ENCODE measurements around the gene HSF4. TPM values are rescaled to one million over a fixed set of nuclear protein-coding genes. Genes with fewer than 3 reads are reported as not detected.
A peak's percentile ranks its signal among the peaks of the same experiment; 100 is the strongest.

The HSF4 gene
- total RNA-seq, 1 donor from 2014 or later: 19.0 TPM

DNA sequence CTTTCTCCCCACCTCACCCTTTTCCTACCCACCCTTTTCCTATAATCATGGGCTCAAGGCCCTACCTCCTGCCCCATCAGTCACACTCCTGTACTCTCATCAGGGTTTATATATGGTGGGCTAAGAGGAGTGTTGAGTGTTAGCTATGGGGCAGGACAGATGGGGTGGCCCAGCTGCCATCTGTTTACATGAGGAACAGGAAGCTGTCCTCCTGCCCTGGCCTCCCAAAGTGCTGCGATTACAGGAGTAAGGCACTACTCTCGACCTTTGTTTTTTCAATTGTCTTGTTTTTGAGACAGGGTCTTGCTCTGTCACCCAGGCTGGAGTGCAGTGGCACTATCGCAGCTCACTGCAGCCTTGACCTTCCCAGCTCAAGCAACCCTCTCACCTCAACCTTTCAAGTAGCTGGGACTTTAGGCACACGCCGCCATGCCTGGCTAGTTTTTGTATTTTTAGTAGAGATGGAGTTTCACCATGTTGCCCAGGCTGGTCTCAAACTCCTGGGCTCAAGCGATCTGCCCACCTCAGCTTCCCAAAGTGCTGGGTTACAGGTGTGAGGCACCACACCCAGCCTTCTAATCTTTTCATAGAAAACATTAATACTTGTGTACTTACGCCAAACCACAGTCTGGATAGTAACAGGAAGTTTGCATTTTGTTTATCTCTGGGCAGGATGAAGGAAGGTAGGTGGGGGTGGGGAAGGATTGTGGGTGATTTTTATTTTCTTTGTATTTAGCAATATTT lies 6.5 kb upstream of the HSF4 start:
- Mint-ChIP-seq H3K9me3 (ENCODE audit: low read depth) (no peaks in the 10 kb centered on the region), H3K27me3 (ENCODE audit: low read depth) (peaks cover 14% of the 10 kb centered on the region), H3K4me1 (ENCODE audit: low read depth) (peaks cover 21% of the 10 kb centered on the region), H3K36me3 (ENCODE audit: low read depth) (no peaks in the 10 kb centered on the region), H3K27ac (ENCODE audit: unreplicated experiment) (no peak overlapping the region), H3K4me3 (ENCODE audit: unreplicated experiment) (peak overlapping the region; percentile 58)
- DNase-seq (ENCODE audit: low spot score): no peak
- TF ChIP-seq, protein P1, sequence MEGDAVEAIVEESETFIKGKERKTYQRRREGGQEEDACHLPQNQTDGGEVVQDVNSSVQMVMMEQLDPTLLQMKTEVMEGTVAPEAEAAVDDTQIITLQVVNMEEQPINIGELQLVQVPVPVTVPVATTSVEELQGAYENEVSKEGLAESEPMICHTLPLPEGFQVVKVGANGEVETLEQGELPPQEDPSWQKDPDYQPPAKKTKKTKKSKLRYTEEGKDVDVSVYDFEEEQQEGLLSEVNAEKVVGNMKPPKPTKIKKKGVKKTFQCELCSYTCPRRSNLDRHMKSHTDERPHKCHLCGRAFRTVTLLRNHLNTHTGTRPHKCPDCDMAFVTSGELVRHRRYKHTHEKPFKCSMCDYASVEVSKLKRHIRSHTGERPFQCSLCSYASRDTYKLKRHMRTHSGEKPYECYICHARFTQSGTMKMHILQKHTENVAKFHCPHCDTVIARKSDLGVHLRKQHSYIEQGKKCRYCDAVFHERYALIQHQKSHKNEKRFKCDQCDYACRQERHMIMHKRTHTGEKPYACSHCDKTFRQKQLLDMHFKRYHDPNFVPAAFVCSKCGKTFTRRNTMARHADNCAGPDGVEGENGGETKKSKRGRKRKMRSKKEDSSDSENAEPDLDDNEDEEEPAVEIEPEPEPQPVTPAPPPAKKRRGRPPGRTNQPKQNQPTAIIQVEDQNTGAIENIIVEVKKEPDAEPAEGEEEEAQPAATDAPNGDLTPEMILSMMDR (IDR thresholded peaks at IDR 0.05): no peak

DNA sequence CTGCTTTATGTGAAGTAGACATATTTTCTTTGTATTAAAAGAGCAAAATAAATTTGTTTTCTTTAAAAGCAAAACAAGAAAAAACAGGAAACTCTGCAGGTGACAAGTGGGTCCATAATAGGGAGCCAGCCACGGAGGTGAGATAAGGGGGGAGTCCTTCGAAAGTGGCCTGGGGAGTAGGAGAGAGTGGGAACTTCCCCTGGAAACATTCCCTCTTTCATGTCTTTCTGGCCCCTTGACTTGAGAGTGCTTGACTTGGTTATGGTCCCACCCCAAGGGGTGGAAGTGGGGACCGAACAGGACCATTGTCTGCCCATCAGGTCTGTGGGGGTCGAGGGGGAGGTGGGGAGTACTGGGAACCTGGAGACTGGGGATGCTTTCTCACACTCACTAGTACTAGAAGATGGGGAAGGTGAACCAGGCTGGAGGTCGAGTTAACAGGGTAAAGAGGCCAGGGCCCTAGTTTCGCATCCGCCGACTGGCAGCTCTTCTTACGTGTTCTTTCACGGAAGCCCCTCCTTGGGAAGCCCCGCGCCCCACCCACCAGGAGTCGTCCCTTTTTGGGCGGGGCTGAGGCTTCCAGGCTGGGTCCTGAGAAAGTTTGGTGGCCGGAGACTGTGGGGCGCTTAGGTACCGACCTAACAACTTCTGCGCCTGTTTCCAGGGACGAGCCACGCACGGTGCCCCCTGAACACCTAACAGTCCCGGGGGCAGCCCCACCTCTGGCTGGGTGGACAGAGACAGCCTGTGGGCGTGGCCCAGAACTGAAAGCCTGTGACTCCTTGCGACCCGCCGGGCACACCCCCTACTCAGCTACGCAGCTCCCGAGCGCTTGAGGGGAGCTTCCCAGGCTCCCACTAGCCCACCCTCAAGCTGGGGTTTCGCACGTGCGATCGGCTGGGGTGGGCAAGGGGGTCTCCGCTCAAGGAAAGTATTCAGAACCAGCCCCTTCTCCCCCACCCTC lies 5.6 kb upstream of the HSF4 start:
- Mint-ChIP-seq H3K27ac (ENCODE audit: unreplicated experiment) (no peak overlapping the region), H3K4me3 (ENCODE audit: unreplicated experiment) (peak overlapping the region; percentile 86), H3K36me3 (ENCODE audit: low read depth) (no peaks in the 10 kb centered on the region), H3K27me3 (ENCODE audit: low read depth) (peaks cover 14% of the 10 kb centered on the region), H3K9me3 (ENCODE audit: low read depth) (no peaks in the 10 kb centered on the region), H3K4me1 (ENCODE audit: low read depth) (peaks cover 24% of the 10 kb centered on the region)
- TF ChIP-seq, protein P1 (IDR thresholded peaks at IDR 0.05): no peak
- DNase-seq (ENCODE audit: low spot score): no peak

DNA sequence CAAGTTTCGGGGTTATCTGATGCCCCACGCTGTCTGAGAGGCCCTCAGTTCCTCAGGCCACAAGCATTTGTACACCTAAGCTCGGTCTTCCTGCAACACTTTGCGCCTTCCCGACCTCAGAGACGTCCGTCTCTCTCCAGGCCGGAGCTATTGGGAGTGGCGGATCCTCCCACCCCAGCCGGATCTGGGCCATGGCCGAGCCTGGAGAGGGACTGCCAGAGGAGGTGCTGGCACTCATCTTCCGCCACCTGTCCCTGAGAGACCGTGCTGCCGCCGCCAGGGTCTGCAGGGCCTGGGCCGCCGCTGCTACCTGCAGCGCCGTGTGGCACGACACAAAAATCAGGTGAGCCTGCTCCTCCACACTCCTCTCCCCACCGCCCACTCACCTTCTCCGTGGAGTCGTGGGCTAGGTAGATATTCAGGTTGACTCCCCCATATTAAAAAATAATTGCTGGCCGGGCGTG lies 2.9 kb upstream of the HSF4 start:
- Mint-ChIP-seq H3K4me1 (ENCODE audit: low read depth) (peaks cover 31% of the 10 kb centered on the region), H3K27ac (ENCODE audit: unreplicated experiment) (no peak overlapping the region), H3K27me3 (ENCODE audit: low read depth) (peaks cover 14% of the 10 kb centered on the region), H3K4me3 (ENCODE audit: unreplicated experiment) (no peak overlapping the region), H3K9me3 (ENCODE audit: low read depth) (no peaks in the 10 kb centered on the region), H3K36me3 (ENCODE audit: low read depth) (no peaks in the 10 kb centered on the region)
- TF ChIP-seq, protein P1 (IDR thresholded peaks at IDR 0.05): no peak
- DNase-seq (ENCODE audit: low spot score): no peak

DNA sequence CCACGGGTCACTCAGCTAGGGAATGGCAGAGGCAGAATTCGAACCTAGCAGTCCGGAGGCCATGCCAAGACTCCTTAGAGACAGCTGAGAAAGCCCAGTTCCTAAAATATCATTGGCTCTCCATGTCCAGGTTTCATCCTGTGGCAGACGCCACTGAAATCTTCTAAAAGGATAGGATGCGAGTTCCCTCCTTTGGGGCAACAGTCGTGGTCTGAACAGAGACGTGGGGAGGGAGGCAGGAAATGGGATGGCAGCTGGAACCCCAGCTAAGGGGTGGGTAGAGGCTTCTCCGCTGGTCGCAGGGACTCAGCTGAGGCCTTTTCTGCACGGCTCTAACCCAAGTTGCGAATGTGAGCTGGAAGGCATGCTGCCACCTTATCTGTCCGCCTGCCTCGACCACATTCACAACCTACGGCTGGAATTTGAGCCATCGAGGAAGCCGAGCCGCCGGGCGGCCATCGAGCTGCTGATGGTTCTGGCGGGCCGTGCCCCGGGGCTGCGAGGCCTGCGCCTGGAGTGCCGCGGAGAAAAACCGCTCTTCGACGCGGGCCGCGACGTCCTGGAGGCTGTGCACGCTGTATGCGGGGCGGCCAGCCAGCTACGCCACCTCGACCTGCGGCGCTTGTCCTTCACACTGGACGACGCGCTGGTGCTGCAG lies 1.9 kb upstream of the HSF4 start:
- Mint-ChIP-seq H3K27ac (ENCODE audit: unreplicated experiment) (no peak overlapping the region), H3K9me3 (ENCODE audit: low read depth) (no peaks in the 10 kb centered on the region), H3K4me3 (ENCODE audit: unreplicated experiment) (peak overlapping the region; percentile 12), H3K4me1 (ENCODE audit: low read depth) (peaks cover 31% of the 10 kb centered on the region), H3K36me3 (ENCODE audit: low read depth) (no peaks in the 10 kb centered on the region), H3K27me3 (ENCODE audit: low read depth) (peaks cover 13% of the 10 kb centered on the region)
- TF ChIP-seq, protein P1 (IDR thresholded peaks at IDR 0.05): no peak
- DNase-seq (ENCODE audit: low spot score): no peak
